Fibroblast of the aortic adventitia (primary cell): Measurements from ENCODE around the gene DST. TPM values are rescaled to one million over a fixed set of nuclear protein-coding genes. Genes with fewer than 3 reads are reported as not detected.
A peak's percentile ranks its signal among the peaks of the same experiment; 100 is the strongest.

Experiments
- DNase-seq: peaks from one replicate; pipeline ENCODE4 v3.0.0-alpha.2; 2010; ENCODE audit warnings: low read depth
- H3K4me3 ChIP-seq: 2 replicates; pipeline ENCODE4 v1.5.1; 2011; ENCODE audit warnings: low read depth, mild to moderate bottlenecking, control low read depth, low read length, moderate library complexity
- CTCF ChIP-seq: IDR thresholded peaks from 2 replicates; pipeline ENCODE4 v1.5.1; 2011; ENCODE audit warnings: mild to moderate bottlenecking, low read length, control low read depth, inconsistent platforms; ENCODE audit not compliant: insufficient read depth
- total RNA-seq: library from RNA; depleted of rRNA; stranded (reverse); fragments of >200 nt; gene quantifications from 2 replicates; pipeline ENCODE4 v1.2.3, GENCODE V29; 2012; ENCODE audit warnings: low replicate concordance

Gene DST
- total RNA-seq, 1 donor: 505 TPM

GRCh38 chr6:56658326-56658725 is 15.6 kb upstream of the DST start:
- no peak overlapping the region for H3K4me3 ChIP-seq
- no peak for TF ChIP-seq CTCF
- DNase-seq: no peak

- no peak for TF ChIP-seq CTCF
- no peak overlapping the region for H3K4me3 ChIP-seq
- no peak for DNase-seq
Measured at GRCh38 chr6:56657354-56657753, 14.7 kb upstream of the DST start.

GRCh38 chr6:56656466-56656865 is 13.8 kb upstream of the DST start:
- DNase-seq: no peak
- no peak for TF ChIP-seq CTCF
- no peak overlapping the region for H3K4me3 ChIP-seq

- H3K4me3 ChIP-seq: no peak overlapping the region
- peak; percentile 52 for DNase-seq
- no peak for TF ChIP-seq CTCF
Measured at GRCh38 chr6:56655996-56656395, 13.3 kb upstream of the DST start.

GRCh38 chr6:56655249-56655648 is 12.6 kb upstream of the DST start:
- TF ChIP-seq CTCF: no peak
- no peak overlapping the region for H3K4me3 ChIP-seq
- DNase-seq: peak; percentile 52

GRCh38 chr6:56652994-56653393 is 10.3 kb upstream of the DST start:
- H3K4me3 ChIP-seq: no peak overlapping the region
- DNase-seq: peak; percentile 75
- no peak for TF ChIP-seq CTCF

- TF ChIP-seq CTCF: no peak
- peak; percentile 58 for DNase-seq
- no peak overlapping the region for H3K4me3 ChIP-seq
Measured at GRCh38 chr6:56652231-56652630, 9.5 kb upstream of the DST start.
